H1 (cell line): ENCODE data around the gene LIN37. TPM values are rescaled to one million over a fixed set of nuclear protein-coding genes. Genes with fewer than 3 reads are reported as not detected.

ENCODE experiments used
- CTCF ChIA-PET: fragments of 300-600 bp; sonication (Branson Sonifier 250); formaldehyde crosslinking; loops from one replicate; lab custom pipeline; 2021; ENCODE audit not compliant: partially characterized antibody; lab: Charles Lee
- POLR2A ChIA-PET: fragments of 300-600 bp; sonication (Branson Sonifier 250); formaldehyde crosslinking; loops from one replicate; lab custom pipeline; 2021; ENCODE audit warnings: inconsistent platforms; ENCODE audit not compliant: partially characterized antibody; lab: Charles Lee
- DNase-seq, 2 experiments: peaks; one replicate each; pipeline versions ENCODE4 v3.0.0 to v3.0.0-alpha.2; 2010 to 2022; ENCODE audit warnings: low spot score in 2 of 2, low read depth in 1 of 2, mixed read lengths in 1 of 2
- FAIRE-seq: peaks from 2 replicates; lab custom pipeline; 2011; peaks lifted over from hg19 to GRCh38; lab: Jason Lieb, UNC
- H2AFZ ChIP-seq: 2 replicates; pipeline ENCODE4 v1.8.1; 2012; ENCODE audit warnings: low read length, inconsistent platforms
- H2AK5ac ChIP-seq: 2 replicates; pipeline ENCODE4 v1.6.1; 2013; ENCODE audit warnings: low read depth, low read length
- H2BK120ac ChIP-seq: replicated peaks from 2 replicates; pipeline ENCODE3; 2013; ENCODE audit warnings: low read depth, low read length, inconsistent platforms
- H2BK12ac ChIP-seq: 2 replicates; pipeline ENCODE4 v1.6.1; 2013; ENCODE audit warnings: low read depth, low read length
- H2BK15ac ChIP-seq: 2 replicates; pipeline ENCODE4 v1.6.1; 2013; ENCODE audit warnings: low read length
- H2BK20ac ChIP-seq: 2 replicates; pipeline ENCODE4 v1.6.1; 2013; ENCODE audit warnings: low read length
- H2BK5ac ChIP-seq: 2 replicates; pipeline ENCODE4 v1.6.1; 2013; ENCODE audit warnings: low read depth, low read length
- H3K14ac ChIP-seq: 2 replicates; pipeline ENCODE4 v1.6.1; 2013; ENCODE audit warnings: inconsistent platforms; ENCODE audit not compliant: insufficient read length
- H3K18ac ChIP-seq: 2 replicates; pipeline ENCODE4 v1.6.1; 2013; ENCODE audit warnings: low read length; ENCODE audit errors: extremely low read depth
- H3K23ac ChIP-seq: 2 replicates; pipeline ENCODE4 v1.6.1; 2013; ENCODE audit warnings: inconsistent platforms; ENCODE audit not compliant: insufficient read length
- H3K23me2 ChIP-seq: 2 replicates; pipeline ENCODE4 v1.6.1; 2013; ENCODE audit warnings: low read depth, low read length
- H3K27ac ChIP-seq: 2 replicates; pipeline ENCODE4 v1.6.1; 2011; ENCODE audit warnings: low read depth, low read length, inconsistent platforms
- H3K27me3 ChIP-seq, 4 experiments: replicated peaks in 1 of 4; 1 replicate in 1 of 4; 2 replicates in 3 of 4; pipeline versions ENCODE4 v1.6.1 to v1.8.1; 2011 to 2013; ENCODE audit warnings: low read length in 3 of 4, mild to moderate bottlenecking in 3 of 4, inconsistent platforms in 2 of 4, mixed read lengths in 2 of 4, moderate library complexity in 1 of 4; ENCODE audit not compliant: control insufficient read depth in 3 of 4, insufficient read depth in 3 of 4; ENCODE audit errors: extremely low read depth in 1 of 4
- H3K36me3 ChIP-seq, 4 experiments: 2 replicates each; pipeline versions ENCODE4 v1.6.1 to v1.8.1; 2011 to 2013; ENCODE audit warnings: mild to moderate bottlenecking in 4 of 4, low read length in 3 of 4, moderate library complexity in 2 of 4, control low read depth in 1 of 4, inconsistent platforms in 1 of 4; ENCODE audit not compliant: insufficient read depth in 4 of 4, control insufficient read depth in 2 of 4
- H3K4ac ChIP-seq: replicated peaks from 2 replicates; pipeline ENCODE3; 2013; ENCODE audit warnings: low read length, low read depth, mixed read lengths, inconsistent platforms; ENCODE audit not compliant: insufficient read length
- H3K4me1 ChIP-seq, 4 experiments: replicated peaks in 1 of 4; 1 replicate in 1 of 4; 2 replicates in 3 of 4; pipeline versions ENCODE4 v1.6.1 to v1.8.1; 2011 to 2013; ENCODE audit warnings: low read length in 3 of 4, inconsistent platforms in 2 of 4, mixed read lengths in 1 of 4; ENCODE audit not compliant: insufficient read depth in 4 of 4, control insufficient read depth in 3 of 4
- H3K4me2 ChIP-seq, 2 experiments: 2 replicates each; pipeline versions ENCODE4 v1.6.1 to v1.8.1; 2011 to 2013; ENCODE audit warnings: low read depth in 2 of 2, low read length in 2 of 2, control low read depth in 1 of 2, inconsistent platforms in 1 of 2, mild to moderate bottlenecking in 1 of 2; ENCODE audit not compliant: insufficient read depth in 1 of 2
- H3K4me3 ChIP-seq, 4 experiments: fragments of 200-600, 300-600 bp in 1 of 4; sonication (generic), shearing (Covaris generic), sonication (Bioruptor Twin) in 1 of 4; 2 replicates each; pipeline versions ENCODE4 v1.5.1 to v1.8.1; 2011 to 2016; ENCODE audit warnings: low read length in 4 of 4, low read depth in 3 of 4, control low read depth in 2 of 4, inconsistent platforms in 2 of 4, mild to moderate bottlenecking in 2 of 4, mixed read lengths in 1 of 4, moderate library complexity in 1 of 4; ENCODE audit not compliant: insufficient read depth in 2 of 4; ENCODE audit errors: extremely low read depth in 1 of 4
- H3K56ac ChIP-seq: replicated peaks from 2 replicates; pipeline ENCODE3; 2013; ENCODE audit warnings: low read depth, mild to moderate bottlenecking, mixed read lengths, low read length, inconsistent platforms; ENCODE audit not compliant: insufficient read length
- H3K79me1 ChIP-seq: 2 replicates; pipeline ENCODE4 v1.6.1; 2013; ENCODE audit warnings: low read depth, low read length, control low read depth
- H3K79me2 ChIP-seq, 2 experiments: 2 replicates each; pipeline versions ENCODE4 v1.6.1 to v1.8.1; 2012 to 2013; ENCODE audit warnings: low read length in 2 of 2, mild to moderate bottlenecking in 2 of 2, inconsistent platforms in 1 of 2; ENCODE audit not compliant: insufficient read depth in 2 of 2, control insufficient read depth in 1 of 2
- H3K9ac ChIP-seq, 4 experiments: replicated peaks in 1 of 4; 1 replicate in 1 of 4; 2 replicates in 3 of 4; pipeline versions ENCODE4 v1.6.1 to v1.8.1; 2011 to 2013; ENCODE audit warnings: low read depth in 3 of 4, low read length in 3 of 4, control low read depth in 2 of 4, mild to moderate bottlenecking in 2 of 4, moderate library complexity in 2 of 4, inconsistent platforms in 1 of 4; ENCODE audit errors: extremely low read depth in 1 of 4
- H3K9me3 ChIP-seq, 2 experiments: 2 replicates each; pipeline versions ENCODE4 v1.6.1 to v1.8.1; 2012 to 2013; ENCODE audit warnings: mild to moderate bottlenecking in 2 of 2, moderate library complexity in 2 of 2, control low read depth in 1 of 2, inconsistent platforms in 1 of 2, low read depth in 1 of 2, low read length in 1 of 2, mixed read lengths in 1 of 2; ENCODE audit not compliant: insufficient read depth in 2 of 2
- H4K20me1 ChIP-seq, 2 experiments: replicated peaks in 1 of 2; 2 replicates each; pipeline versions ENCODE3 to v1.8.1; 2011 to 2013; ENCODE audit warnings: inconsistent platforms in 2 of 2, low read length in 2 of 2, mild to moderate bottlenecking in 1 of 2; ENCODE audit not compliant: insufficient read depth in 2 of 2, control insufficient read depth in 1 of 2
- H4K5ac ChIP-seq: 2 replicates; pipeline ENCODE4 v1.6.1; 2013; ENCODE audit warnings: low read length, low read depth, mixed read lengths, inconsistent platforms; ENCODE audit not compliant: insufficient read length
- H4K8ac ChIP-seq: 2 replicates; pipeline ENCODE4 v1.8.0; 2013; ENCODE audit warnings: mild to moderate bottlenecking, moderate library complexity, low read length, inconsistent platforms; ENCODE audit not compliant: insufficient read depth; ENCODE audit errors: extremely low read depth
- H4K91ac ChIP-seq: replicated peaks from 2 replicates; pipeline ENCODE3; 2013; ENCODE audit warnings: low read length, mixed read lengths, inconsistent platforms; ENCODE audit not compliant: insufficient read length
- BCL11A ChIP-seq, 2 experiments: IDR thresholded peaks; one replicate each; pipeline ENCODE4 v1.6.1; 2011; ENCODE audit warnings: low read depth in 2 of 2, low read length in 2 of 2, mild to moderate bottlenecking in 2 of 2
- CEBPB ChIP-seq: IDR thresholded peaks from 2 replicates; pipeline ENCODE4 v1.6.1; 2012; ENCODE audit warnings: low read depth, low read length
- NANOG ChIP-seq: IDR thresholded peaks from 2 replicates; pipeline ENCODE4 v1.6.1; 2011; ENCODE audit warnings: low read length, low read depth, mild to moderate bottlenecking, inconsistent platforms; ENCODE audit not compliant: insufficient read depth, poor library complexity, severe bottlenecking
- SP1 ChIP-seq: IDR thresholded peaks from 2 replicates; pipeline ENCODE4 v1.6.1; 2011; ENCODE audit warnings: low read depth, low read length
- WGBS, 2 experiments: shearing (Covaris generic) in 1 of 2; methylation state at CpG; one replicate each; pipeline versions ENCODE4 v1.1.6 to v1.1.7; 2013 to 2015; ENCODE audit warnings: low lambda C conversion rate in 2 of 2, mixed read lengths in 2 of 2, inconsistent platforms in 1 of 2, low coverage in 1 of 2, missing lambda C conversion rate in 1 of 2; ENCODE audit not compliant: insufficient replicate concordance in 2 of 2, insufficient coverage in 1 of 2, insufficient read length in 1 of 2; ENCODE audit errors: extremely low coverage in 1 of 2, missing lambda C conversion rate in 1 of 2; 5-methylcytosine and 5-hydroxymethylcytosine counted together
- polyA plus RNA-seq, 7 experiments: library from polyadenylated mRNA; depleted of rRNA in 3 of 7; stranded (reverse) in 5 of 7; unstranded in 2 of 7; fragments of >200 nt in 5 of 7; fragments of 200-250 nt in 2 of 7; gene quantifications; 1 replicate in 5 of 7; 2 replicates in 1 of 7; 4 replicates in 1 of 7; pipeline versions ENCODE4 v1.2.1 to v1.2.3, GENCODE V29; 2011 to 2013; ENCODE audit warnings: missing spikeins in 2 of 7, mixed read lengths in 2 of 7
- total RNA-seq: library from RNA; stranded (reverse); fragmentation: NEBNext Ultra II Directional; extraction: Animal tissue kit (Norgen Biotek cat#: 25700); gene quantifications from 2 replicates; pipeline ENCODE4 v1.2.1, GENCODE V29; 2021
- TF ChIP-seq, protein P1 (sequence below): IDR thresholded peaks from 2 replicates; pipeline ENCODE4 v1.6.1; 2012; ENCODE audit warnings: inconsistent platforms

LIN37 gene
- total and polyA plus RNA-seq, 2 of the 8 experiments (the other 6 are each of a cell fraction or from before 2014, with no cell fraction given) = 3.8 to 9.8 TPM

GRCh38 chr19:35703343-35703742 is 45.0 kb upstream of the LIN37 start:
- POLR2A ChIA-PET = interaction anchor here (0.6 to 3.7 kb wide), 7 partner anchors 9 to 160 kb away, joined by 3 to 28 read pairs (median 6); partner anchors contain the start of gene LIN37
- TF ChIP-seq SP1 (0 out of 2 replicates have a peak, but pooled peaks have one; percentile 28), CEBPB (no peak), NANOG (no peak), BCL11A (IDR thresholded peaks at IDR 0.05; ENCODE audit: low read depth in 2 of 2, low read length in 2 of 2) (no peak)
- TF ChIP-seq, protein P1, sequence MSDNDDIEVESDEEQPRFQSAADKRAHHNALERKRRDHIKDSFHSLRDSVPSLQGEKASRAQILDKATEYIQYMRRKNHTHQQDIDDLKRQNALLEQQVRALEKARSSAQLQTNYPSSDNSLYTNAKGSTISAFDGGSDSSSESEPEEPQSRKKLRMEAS = peak; percentile 40
- TF ChIP-seq, all 59 proteins: peak for 2
- Histone ChIP-seq H4K5ac (no peak overlapping the region), H2AFZ (no peak overlapping the region), H2BK15ac (no peak overlapping the region), H4K8ac (no peak overlapping the region), H4K91ac (no peak overlapping the region), H3K4me1 (peaks cover 0 to 4% (median 3%) of the 10 kb centered on the region in 4 experiments; a peak in 4 of 7 replicates), H3K79me1 (no peaks in the 10 kb centered on the region), H2BK20ac (no peak overlapping the region), H3K36me3 (no peaks in the 10 kb centered on the region; a peak in 1 of 8 replicates), H3K4ac (no peak overlapping the region), H4K20me1 (no peaks in the 10 kb centered on the region), H2BK12ac (no peak overlapping the region), H3K23me2 (peaks cover 4% of the 10 kb centered on the region; the same call in 1 of the 2 replicates), H3K56ac (no peak overlapping the region), H3K9me3 (peaks cover 0 to 3% of the 10 kb centered on the region in 2 experiments; a peak in 1 of 4 replicates), H3K14ac (no peak overlapping the region), H3K23ac (no peak overlapping the region), H2BK5ac (no peak overlapping the region), H3K9ac (no peak overlapping the region), H3K4me2 (peak overlapping the region in 1 of 2 experiments; percentile 87; a peak in 1 of 4 replicates), H3K4me3 (no peak overlapping the region), H2AK5ac (no peak overlapping the region), H3K27me3 (peaks cover 2 to 11% (median 11%) of the 10 kb centered on the region in 4 experiments; a peak in 6 of 7 replicates), H3K27ac (no peak overlapping the region), H3K18ac (no peak overlapping the region), H3K79me2 (no peaks in the 10 kb centered on the region), H2BK120ac (no peak overlapping the region)
- no peak for FAIRE-seq
- 52% methylated on average over 9 of the region's 9 CpGs; no CpG with 5 or more reads in 1 of the 2 experiments for WGBS, 2 experiments
- CTCF ChIA-PET = interaction anchor here (1.0 to 8.4 kb wide), 6 partner anchors 10 to 188 kb away, joined by 3 to 67 read pairs (median 4); no protein-coding TSS in a partner anchor
- DNase-seq = no peak
